H1 (cell line): ENCODE data around the gene CRKL. TPM values are rescaled to one million over a fixed set of nuclear protein-coding genes. Genes with fewer than 3 reads are reported as not detected.

ENCODE experiments used
- CTCF ChIA-PET: fragments of 300-600 bp; sonication (Branson Sonifier 250); formaldehyde crosslinking; loops from one replicate; lab custom pipeline; 2021; ENCODE audit not compliant: partially characterized antibody; lab: Charles Lee
- POLR2A ChIA-PET: fragments of 300-600 bp; sonication (Branson Sonifier 250); formaldehyde crosslinking; loops from one replicate; lab custom pipeline; 2021; ENCODE audit warnings: inconsistent platforms; ENCODE audit not compliant: partially characterized antibody; lab: Charles Lee
- DNase-seq, 2 experiments: peaks; one replicate each; pipeline versions ENCODE4 v3.0.0 to v3.0.0-alpha.2; 2010 to 2022; ENCODE audit warnings: low spot score in 2 of 2, low read depth in 1 of 2, mixed read lengths in 1 of 2
- FAIRE-seq: peaks from 2 replicates; lab custom pipeline; 2011; peaks lifted over from hg19 to GRCh38; lab: Jason Lieb, UNC
- H2AFZ ChIP-seq: 2 replicates; pipeline ENCODE4 v1.8.1; 2012; ENCODE audit warnings: low read length, inconsistent platforms
- H2AK5ac ChIP-seq: 2 replicates; pipeline ENCODE4 v1.6.1; 2013; ENCODE audit warnings: low read depth, low read length
- H2BK120ac ChIP-seq: replicated peaks from 2 replicates; pipeline ENCODE3; 2013; ENCODE audit warnings: low read depth, low read length, inconsistent platforms
- H2BK12ac ChIP-seq: 2 replicates; pipeline ENCODE4 v1.6.1; 2013; ENCODE audit warnings: low read depth, low read length
- H2BK15ac ChIP-seq: 2 replicates; pipeline ENCODE4 v1.6.1; 2013; ENCODE audit warnings: low read length
- H2BK20ac ChIP-seq: 2 replicates; pipeline ENCODE4 v1.6.1; 2013; ENCODE audit warnings: low read length
- H2BK5ac ChIP-seq: 2 replicates; pipeline ENCODE4 v1.6.1; 2013; ENCODE audit warnings: low read depth, low read length
- H3K14ac ChIP-seq: 2 replicates; pipeline ENCODE4 v1.6.1; 2013; ENCODE audit warnings: inconsistent platforms; ENCODE audit not compliant: insufficient read length
- H3K18ac ChIP-seq: 2 replicates; pipeline ENCODE4 v1.6.1; 2013; ENCODE audit warnings: low read length; ENCODE audit errors: extremely low read depth
- H3K23ac ChIP-seq: 2 replicates; pipeline ENCODE4 v1.6.1; 2013; ENCODE audit warnings: inconsistent platforms; ENCODE audit not compliant: insufficient read length
- H3K23me2 ChIP-seq: 2 replicates; pipeline ENCODE4 v1.6.1; 2013; ENCODE audit warnings: low read depth, low read length
- H3K27ac ChIP-seq: 2 replicates; pipeline ENCODE4 v1.6.1; 2011; ENCODE audit warnings: low read depth, low read length, inconsistent platforms
- H3K27me3 ChIP-seq, 4 experiments: replicated peaks in 1 of 4; 1 replicate in 1 of 4; 2 replicates in 3 of 4; pipeline versions ENCODE4 v1.6.1 to v1.8.1; 2011 to 2013; ENCODE audit warnings: low read length in 3 of 4, mild to moderate bottlenecking in 3 of 4, inconsistent platforms in 2 of 4, mixed read lengths in 2 of 4, moderate library complexity in 1 of 4; ENCODE audit not compliant: control insufficient read depth in 3 of 4, insufficient read depth in 3 of 4; ENCODE audit errors: extremely low read depth in 1 of 4
- H3K36me3 ChIP-seq, 4 experiments: 2 replicates each; pipeline versions ENCODE4 v1.6.1 to v1.8.1; 2011 to 2013; ENCODE audit warnings: mild to moderate bottlenecking in 4 of 4, low read length in 3 of 4, moderate library complexity in 2 of 4, control low read depth in 1 of 4, inconsistent platforms in 1 of 4; ENCODE audit not compliant: insufficient read depth in 4 of 4, control insufficient read depth in 2 of 4
- H3K4ac ChIP-seq: replicated peaks from 2 replicates; pipeline ENCODE3; 2013; ENCODE audit warnings: low read length, low read depth, mixed read lengths, inconsistent platforms; ENCODE audit not compliant: insufficient read length
- H3K4me1 ChIP-seq, 4 experiments: replicated peaks in 1 of 4; 1 replicate in 1 of 4; 2 replicates in 3 of 4; pipeline versions ENCODE4 v1.6.1 to v1.8.1; 2011 to 2013; ENCODE audit warnings: low read length in 3 of 4, inconsistent platforms in 2 of 4, mixed read lengths in 1 of 4; ENCODE audit not compliant: insufficient read depth in 4 of 4, control insufficient read depth in 3 of 4
- H3K4me2 ChIP-seq, 2 experiments: 2 replicates each; pipeline versions ENCODE4 v1.6.1 to v1.8.1; 2011 to 2013; ENCODE audit warnings: low read depth in 2 of 2, low read length in 2 of 2, control low read depth in 1 of 2, inconsistent platforms in 1 of 2, mild to moderate bottlenecking in 1 of 2; ENCODE audit not compliant: insufficient read depth in 1 of 2
- H3K4me3 ChIP-seq, 4 experiments: fragments of 200-600, 300-600 bp in 1 of 4; sonication (generic), shearing (Covaris generic), sonication (Bioruptor Twin) in 1 of 4; 2 replicates each; pipeline versions ENCODE4 v1.5.1 to v1.8.1; 2011 to 2016; ENCODE audit warnings: low read length in 4 of 4, low read depth in 3 of 4, control low read depth in 2 of 4, inconsistent platforms in 2 of 4, mild to moderate bottlenecking in 2 of 4, mixed read lengths in 1 of 4, moderate library complexity in 1 of 4; ENCODE audit not compliant: insufficient read depth in 2 of 4; ENCODE audit errors: extremely low read depth in 1 of 4
- H3K56ac ChIP-seq: replicated peaks from 2 replicates; pipeline ENCODE3; 2013; ENCODE audit warnings: low read depth, mild to moderate bottlenecking, mixed read lengths, low read length, inconsistent platforms; ENCODE audit not compliant: insufficient read length
- H3K79me1 ChIP-seq: 2 replicates; pipeline ENCODE4 v1.6.1; 2013; ENCODE audit warnings: low read depth, low read length, control low read depth
- H3K79me2 ChIP-seq, 2 experiments: 2 replicates each; pipeline versions ENCODE4 v1.6.1 to v1.8.1; 2012 to 2013; ENCODE audit warnings: low read length in 2 of 2, mild to moderate bottlenecking in 2 of 2, inconsistent platforms in 1 of 2; ENCODE audit not compliant: insufficient read depth in 2 of 2, control insufficient read depth in 1 of 2
- H3K9ac ChIP-seq, 4 experiments: replicated peaks in 1 of 4; 1 replicate in 1 of 4; 2 replicates in 3 of 4; pipeline versions ENCODE4 v1.6.1 to v1.8.1; 2011 to 2013; ENCODE audit warnings: low read depth in 3 of 4, low read length in 3 of 4, control low read depth in 2 of 4, mild to moderate bottlenecking in 2 of 4, moderate library complexity in 2 of 4, inconsistent platforms in 1 of 4; ENCODE audit errors: extremely low read depth in 1 of 4
- H3K9me3 ChIP-seq, 2 experiments: 2 replicates each; pipeline versions ENCODE4 v1.6.1 to v1.8.1; 2012 to 2013; ENCODE audit warnings: mild to moderate bottlenecking in 2 of 2, moderate library complexity in 2 of 2, control low read depth in 1 of 2, inconsistent platforms in 1 of 2, low read depth in 1 of 2, low read length in 1 of 2, mixed read lengths in 1 of 2; ENCODE audit not compliant: insufficient read depth in 2 of 2
- H4K20me1 ChIP-seq, 2 experiments: replicated peaks in 1 of 2; 2 replicates each; pipeline versions ENCODE3 to v1.8.1; 2011 to 2013; ENCODE audit warnings: inconsistent platforms in 2 of 2, low read length in 2 of 2, mild to moderate bottlenecking in 1 of 2; ENCODE audit not compliant: insufficient read depth in 2 of 2, control insufficient read depth in 1 of 2
- H4K5ac ChIP-seq: 2 replicates; pipeline ENCODE4 v1.6.1; 2013; ENCODE audit warnings: low read length, low read depth, mixed read lengths, inconsistent platforms; ENCODE audit not compliant: insufficient read length
- H4K8ac ChIP-seq: 2 replicates; pipeline ENCODE4 v1.8.0; 2013; ENCODE audit warnings: mild to moderate bottlenecking, moderate library complexity, low read length, inconsistent platforms; ENCODE audit not compliant: insufficient read depth; ENCODE audit errors: extremely low read depth
- H4K91ac ChIP-seq: replicated peaks from 2 replicates; pipeline ENCODE3; 2013; ENCODE audit warnings: low read length, mixed read lengths, inconsistent platforms; ENCODE audit not compliant: insufficient read length
- ASH2L ChIP-seq: fragments of 200-600, 300-600 bp; sonication (generic); IDR thresholded peaks from one replicate; pipeline ENCODE4 v1.7.1; 2017; ENCODE audit warnings: low read length
- JUN ChIP-seq: IDR thresholded peaks from 2 replicates; pipeline ENCODE4 v1.6.1; 2011; ENCODE audit warnings: low read depth, mild to moderate bottlenecking, improper control_type of control experiment, low read length
- PHF8 ChIP-seq: fragments of 200-600 bp; sonication (generic); conservative IDR thresholded peaks from 2 replicates; pipeline ENCODE4 v1.7.1; 2012; ENCODE audit warnings: low read depth, mild to moderate bottlenecking, inconsistent platforms, low read length, moderate library complexity
- RNF2 ChIP-seq: fragments of 200-900, 300-1000 bp; sonication (generic); IDR thresholded peaks from 2 replicates; pipeline ENCODE4 v1.7.1; 2016; ENCODE audit warnings: borderline replicate concordance, low read depth, mild to moderate bottlenecking, antibody characterized with exemption, low read length; ENCODE audit not compliant: poor library complexity, severe bottlenecking; ENCODE audit errors: missing control alignments
- TBP ChIP-seq: IDR thresholded peaks from 2 replicates; pipeline ENCODE4 v1.6.1; 2011; ENCODE audit warnings: low read depth, low read length, improper control_type of control experiment
- WGBS, 2 experiments: shearing (Covaris generic) in 1 of 2; methylation state at CpG; one replicate each; pipeline versions ENCODE4 v1.1.6 to v1.1.7; 2013 to 2015; ENCODE audit warnings: low lambda C conversion rate in 2 of 2, mixed read lengths in 2 of 2, inconsistent platforms in 1 of 2, low coverage in 1 of 2, missing lambda C conversion rate in 1 of 2; ENCODE audit not compliant: insufficient replicate concordance in 2 of 2, insufficient coverage in 1 of 2, insufficient read length in 1 of 2; ENCODE audit errors: extremely low coverage in 1 of 2, missing lambda C conversion rate in 1 of 2; 5-methylcytosine and 5-hydroxymethylcytosine counted together
- polyA plus RNA-seq, 7 experiments: library from polyadenylated mRNA; depleted of rRNA in 3 of 7; stranded (reverse) in 5 of 7; unstranded in 2 of 7; fragments of >200 nt in 5 of 7; fragments of 200-250 nt in 2 of 7; gene quantifications; 1 replicate in 5 of 7; 2 replicates in 1 of 7; 4 replicates in 1 of 7; pipeline versions ENCODE4 v1.2.1 to v1.2.3, GENCODE V29; 2011 to 2013; ENCODE audit warnings: missing spikeins in 2 of 7, mixed read lengths in 2 of 7
- total RNA-seq: library from RNA; stranded (reverse); fragmentation: NEBNext Ultra II Directional; extraction: Animal tissue kit (Norgen Biotek cat#: 25700); gene quantifications from 2 replicates; pipeline ENCODE4 v1.2.1, GENCODE V29; 2021

Gene CRKL
- total and polyA plus RNA-seq, 2 of the 8 experiments (the other 6 are each of a cell fraction or from before 2014, with no cell fraction given) = 34.5 to 94.5 TPM

- peak in 1 of 2 experiments; percentile 70 for DNase-seq
Measured at GRCh38 chr22:20957683-20958431, 40.6 kb downstream of the CRKL start.

More at GRCh38 chr22:20957683-20958431, 40.6 kb downstream of the CRKL start:
- Histone ChIP-seq H3K9me3 (no peaks in the 10 kb centered on the region), H3K27me3 (peaks cover 0 to 12% (median 8%) of the 10 kb centered on the region in 4 experiments; a peak in 5 of 7 replicates), H2AFZ (peak overlapping the region; percentile 43; the same call in 1 of the 2 replicates), H4K20me1 (peaks cover 4 to 10% of the 10 kb centered on the region in 2 experiments), H4K5ac (no peak overlapping the region), H2BK5ac (peak overlapping the region; percentile 66; the same call in 1 of the 2 replicates), H3K56ac (no peak overlapping the region), H2BK120ac (no peak overlapping the region), H3K79me2 (no peaks in the 10 kb centered on the region), H3K36me3 (peaks cover 0 to 9% (median 2%) of the 10 kb centered on the region in 4 experiments; a peak in 6 of 8 replicates), H4K8ac (no peak overlapping the region), H3K9ac (no peak overlapping the region; a peak in 2 of 7 replicates), H2BK20ac (no peak overlapping the region), H2BK12ac (peak overlapping the region; percentile 87; the same call in 1 of the 2 replicates), H3K4me3 (peak overlapping the region; percentile 68 to 79 (median 74)), H4K91ac (no peak overlapping the region), H3K27ac (no peak overlapping the region), H3K23ac (no peak overlapping the region), H2BK15ac (no peak overlapping the region), H3K14ac (no peak overlapping the region), H3K18ac (peak overlapping the region; percentile 24; the same call in 1 of the 2 replicates), H3K4me1 (peaks cover 0 to 9% (median 5%) of the 10 kb centered on the region in 4 experiments; a peak in 6 of 7 replicates), H3K4ac (no peak overlapping the region), H3K4me2 (peak overlapping the region; percentile 88 to 95), H3K23me2 (peaks cover 12% of the 10 kb centered on the region), H3K79me1 (peaks cover 5% of the 10 kb centered on the region; the same call in 1 of the 2 replicates), H2AK5ac (no peak overlapping the region)
- POLR2A ChIA-PET = interaction anchor here (1.2 to 2.2 kb wide), 7 partner anchors 10 to 216 kb away, joined by 4 to 7 read pairs (median 5); partner anchors contain the start of genes AIFM3, CRKL and LZTR1
- 0 out of 2 replicates have a peak, but pooled peaks have one; percentile 29 for TF ChIP-seq TBP
- TF ChIP-seq RNF2 = no peak
- TF ChIP-seq PHF8 = 0 out of 2 replicates have a peak, but pooled peaks have one; percentile 25
- no peak for TF ChIP-seq JUN
- TF ChIP-seq ASH2L = peak; percentile 21
- CTCF ChIA-PET = interaction anchor here (0.6 to 13.5 kb wide), 12 partner anchors 9 to 153 kb away, joined by 3 to 115 read pairs (median 4); partner anchors contain the start of gene AIFM3
- no peak for FAIRE-seq
- 11% methylated on average over 16 of the region's 32 CpGs; no CpG with 5 or more reads in 1 of the 2 experiments for WGBS, 2 experiments
